ENCODE results near the gene SIAH3. TPM values are rescaled to one million over a fixed set of nuclear protein-coding genes. Genes with fewer than 3 reads are reported as not detected.

Gene SIAH3
- total RNA-seq, 2 donors from 2014 or later, result not detected

- DNase-seq, result no peak
- H3K27ac ChIP-seq, result no peak overlapping the region
- H3K4me1 ChIP-seq, result no peaks in the 10 kb centered on the region
- no peaks in the 10 kb centered on the region for H3K27me3 ChIP-seq
- TF ChIP-seq CTCF (IDR thresholded peaks at IDR 0.05), result no peak
- no peaks in the 10 kb centered on the region for H3K36me3 ChIP-seq
- intact Hi-C loops (cut with DNase I), result no loop called here
- H3K9ac ChIP-seq (ENCODE audit: low read depth in 2 of 2, low read length in 2 of 2), result no peak overlapping the region
- no peaks in the 10 kb centered on the region for H3K9me3 ChIP-seq
- no peak overlapping the region for H3K4me3 ChIP-seq
Measured at GRCh38 chr13:45728759-45729158, 122.8 kb downstream of the SIAH3 start.

Other genes with a start within 250 kb of the SIAH3 start
- gene ERICH6B, start 236.0 kb downstream of the SIAH3 start, total RNA-seq, result not detected
- gene CBY2, start 149.4 kb downstream of the SIAH3 start, total RNA-seq, result not detected
- 10 to 100 TPM; 23.2 to 37.5 TPM for gene ZC3H13, start 201.0 kb upstream of the SIAH3 start, total RNA-seq

All from colonic mucosa (tissue), 4 donors.